NCI-H460 (cell line): ENCODE results near the gene MESP1. TPM values are rescaled to one million over a fixed set of nuclear protein-coding genes. Genes with fewer than 3 reads are reported as not detected.

Experiments
- DNase-seq: peaks from one replicate; pipeline ENCODE4 v3.0.0-alpha.2; 2016; ENCODE audit warnings: low read depth; ENCODE audit errors: extremely low read depth
- small RNA-seq, 2 experiments: library from RNA; depleted of rRNA; stranded (forward); fragments of <200 nt; gene quantifications; one replicate each; pipeline ENCODE3, GENCODE V24; 2014
- total RNA-seq: library from RNA; depleted of rRNA; stranded (reverse); fragments of >200 nt; shearing (Covaris generic); gene quantifications from 2 replicates; pipeline ENCODE4 v1.2.3, GENCODE V29; 2014; rRNA removed

The MESP1 gene
- total RNA-seq, 1 experiment from 2014 or later: 3.1 TPM

DNA sequence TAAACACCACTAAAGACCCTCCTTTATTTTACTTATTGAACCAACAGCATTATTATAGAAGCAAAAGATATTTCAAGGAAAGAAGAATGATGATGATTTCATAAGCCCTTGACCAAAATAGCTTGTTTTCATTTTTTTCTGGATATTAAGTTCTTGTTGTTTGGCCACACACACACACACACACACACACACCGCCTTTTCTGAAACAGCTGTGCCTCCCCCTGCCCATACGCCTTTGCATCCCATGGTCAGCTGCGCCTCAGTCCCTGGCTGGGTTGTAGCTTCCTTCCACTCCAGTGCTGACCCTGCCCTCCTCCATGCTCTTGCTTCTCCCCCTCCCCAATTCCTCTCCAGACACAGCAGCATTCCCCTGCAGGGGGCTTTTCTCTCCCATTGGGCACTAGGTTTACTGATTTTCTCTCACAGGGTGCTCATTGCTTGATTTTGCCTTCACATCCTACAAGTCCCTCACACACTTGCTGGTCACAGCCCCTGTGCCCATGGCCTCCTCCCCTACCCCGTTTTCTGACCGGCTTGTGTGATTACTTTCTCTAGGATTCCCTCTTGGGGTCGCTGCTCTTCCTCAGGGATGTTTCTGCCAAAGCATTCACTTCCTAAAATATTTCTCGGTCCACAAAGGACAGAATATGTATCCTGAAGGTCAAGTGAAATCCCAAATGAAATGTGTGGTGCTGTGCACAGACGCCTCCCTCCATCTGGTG lies 18.4 kb downstream of the MESP1 start:
- DNase-seq: no peak

DNA sequence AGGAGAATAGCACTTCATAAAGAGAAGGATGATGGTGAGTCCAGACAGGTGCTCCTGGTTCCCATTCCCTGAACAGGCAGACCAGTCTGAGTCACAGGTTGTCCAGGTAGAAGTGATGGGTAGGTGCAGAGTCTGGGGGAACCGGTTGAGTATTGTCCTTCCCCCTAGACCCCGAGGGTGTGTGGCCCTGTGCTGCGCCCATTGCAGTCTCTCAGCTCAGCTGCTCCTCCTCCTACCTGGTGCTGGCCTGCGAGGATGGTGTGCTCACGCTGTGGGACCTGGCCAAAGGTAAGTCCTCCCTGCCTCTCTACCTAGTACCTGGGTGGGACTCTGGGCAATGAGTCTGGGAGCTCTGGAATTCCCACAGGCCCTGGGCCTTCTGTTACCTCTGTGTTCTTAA lies 19.8 kb downstream of the MESP1 start:
- no peak for DNase-seq

DNA sequence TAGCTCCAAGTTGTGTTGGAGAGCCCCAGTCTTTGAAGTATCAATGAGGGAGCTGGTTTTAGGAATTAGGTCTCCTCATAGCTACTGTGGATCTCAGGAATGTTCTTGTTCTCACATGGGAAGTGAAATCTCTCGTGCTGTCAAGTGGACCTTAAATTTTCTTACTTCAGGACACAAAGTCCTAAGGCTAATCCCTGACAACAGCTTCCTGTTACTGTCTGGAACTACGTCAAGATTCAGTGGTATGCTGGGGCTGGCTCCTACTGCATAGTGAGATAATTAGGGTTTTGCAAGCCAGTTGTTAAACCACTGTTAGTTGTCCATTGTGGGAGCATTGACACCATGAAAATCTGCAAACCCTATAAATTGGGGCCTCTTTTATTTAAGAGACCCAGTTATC lies 22.8 kb downstream of the MESP1 start:
- DNase-seq: no peak

DNA sequence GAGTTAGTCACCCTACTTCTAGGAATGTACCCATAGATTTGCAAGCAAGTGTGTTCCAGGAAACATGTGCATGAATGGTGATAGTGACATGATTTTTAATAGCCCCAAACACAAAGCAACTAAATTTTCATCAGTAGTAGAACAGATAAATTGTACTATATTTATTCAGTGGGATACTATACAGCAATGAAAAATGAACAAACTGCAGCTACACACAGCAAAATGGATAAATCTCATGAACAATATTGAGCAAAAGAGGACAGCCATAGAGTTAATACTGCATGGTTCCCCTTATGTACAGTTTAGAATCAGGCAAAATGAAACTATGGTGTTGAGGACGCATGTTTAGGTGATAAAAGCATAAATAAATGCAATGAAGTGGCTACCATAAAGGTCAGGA lies 26.0 kb downstream of the MESP1 start:
- no peak for DNase-seq

DNA sequence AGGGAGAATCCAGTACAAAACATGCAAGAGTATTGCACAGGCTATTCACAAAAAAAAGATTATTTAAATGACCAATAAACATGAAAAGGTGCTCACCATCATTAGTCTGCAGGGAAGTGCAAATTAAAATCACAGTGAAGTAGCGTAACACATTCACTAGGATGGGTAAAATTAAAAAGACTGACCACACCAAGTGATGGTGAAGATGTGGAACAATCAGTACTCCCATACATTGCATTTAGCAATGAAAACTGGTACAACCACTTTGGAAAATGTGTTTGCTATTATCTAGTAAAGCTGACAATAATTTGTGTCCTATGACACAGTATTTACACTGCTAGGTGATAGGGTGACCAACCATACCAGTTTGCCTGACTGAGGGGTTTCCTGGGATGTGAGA lies 26.4 kb downstream of the MESP1 start:
- DNase-seq: no peak

DNA sequence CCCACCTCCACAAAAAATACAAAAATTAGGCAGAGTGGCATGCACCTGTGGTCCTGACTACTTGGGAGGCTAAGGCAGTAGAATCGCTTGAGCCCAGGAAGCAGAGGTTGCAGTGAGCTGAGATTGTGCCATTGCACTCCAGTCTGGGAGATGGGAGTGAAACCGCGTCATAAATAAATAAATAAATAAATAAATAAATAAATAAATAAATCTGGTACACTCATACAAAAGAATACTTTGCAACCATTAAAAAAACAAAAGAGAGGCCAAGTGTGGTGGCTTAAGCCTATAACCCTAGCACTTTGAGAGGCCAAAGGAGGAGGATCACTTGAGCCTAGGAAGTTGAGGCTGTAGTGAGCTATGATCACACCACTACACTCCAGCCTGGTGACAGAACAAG lies 28.0 kb downstream of the MESP1 start:
- DNase-seq: no peak

DNA sequence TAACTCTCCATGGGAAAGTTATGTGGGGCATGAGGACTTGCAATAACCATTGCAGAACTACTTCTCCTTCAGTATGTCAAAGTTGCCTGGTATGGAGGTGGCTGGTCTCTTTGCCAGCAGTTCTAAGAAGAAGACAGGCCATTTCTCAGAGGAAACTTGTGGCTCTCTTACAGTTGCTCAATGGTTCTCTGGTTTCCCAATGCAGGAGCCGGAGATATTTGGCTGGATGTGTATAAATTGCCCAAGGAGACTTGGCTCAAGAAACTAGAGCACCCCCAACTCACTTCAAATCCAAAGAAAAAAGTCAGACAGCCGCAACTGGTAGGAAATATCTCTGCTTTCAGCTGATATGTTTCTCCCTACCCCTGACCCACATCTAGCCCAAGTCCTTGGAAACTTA lies 36.3 kb downstream of the MESP1 start:
- DNase-seq: no peak

DNA sequence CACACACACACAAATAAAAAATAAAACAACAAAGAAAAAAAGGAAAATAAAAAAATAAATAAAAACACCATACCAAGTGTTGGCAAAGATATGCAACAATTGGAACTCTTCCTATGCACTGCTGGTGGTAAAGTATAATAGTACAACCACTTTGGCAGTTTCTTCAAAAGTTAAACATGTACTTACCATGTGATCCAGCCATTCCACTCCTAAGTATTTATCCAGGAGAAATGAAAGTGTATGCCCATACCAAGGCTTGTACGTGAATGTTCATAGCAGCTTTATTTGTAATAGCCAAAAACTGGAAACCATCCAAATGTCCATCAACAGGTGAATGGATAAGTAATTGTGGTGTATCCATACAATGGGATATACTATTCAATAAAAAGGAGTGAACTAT lies 43.5 kb downstream of the MESP1 start:
- no peak for DNase-seq

DNA sequence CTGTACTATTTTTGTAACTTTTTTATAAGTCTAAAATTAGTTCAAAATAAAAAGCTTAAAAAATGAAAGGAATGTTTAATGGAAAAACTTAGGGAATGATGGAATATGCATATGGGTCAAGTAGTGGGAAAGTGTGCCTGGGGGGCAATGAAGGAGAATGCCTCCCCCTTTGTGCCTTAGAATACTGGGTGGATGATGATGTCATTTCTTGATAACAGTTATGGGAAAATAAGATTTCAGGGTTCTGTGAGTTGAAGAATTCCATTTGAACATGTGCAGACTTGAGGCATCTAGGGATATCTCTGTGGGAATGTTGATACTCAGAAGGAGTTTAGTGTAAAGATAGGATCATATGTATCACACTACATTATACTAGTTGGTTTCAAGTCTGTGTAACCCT lies 46.6 kb downstream of the MESP1 start:
- DNase-seq: no peak

Small RNA genes lying within 50 kb of the gene (small RNA-seq; reads per million reads assigned to genes)
- gene RNU6-132P: 0 reads per million in 2 experiments

Other genes with a start within 250 kb of the MESP1 start
- 5.2 and 5.9 TPM in 2 replicates for gene TICRR, start 175.8 kb downstream of the MESP1 start, total RNA-seq
- gene KIF7, start 95.8 kb downstream of the MESP1 start, total RNA-seq: 1.9 and 2.6 TPM in 2 replicates
- 0.40 and 0.52 TPM in 2 replicates for gene PLIN1, start 71.9 kb downstream of the MESP1 start, total RNA-seq
- gene PEX11A, start 60.5 kb downstream of the MESP1 start, total RNA-seq: 8.0 and 8.4 TPM in 2 replicates
- 0.17 and 0.30 TPM in 2 replicates for gene WDR93, start 60.4 kb downstream of the MESP1 start, total RNA-seq
- not detected in 2 replicates for gene MESP2, start 25.1 kb upstream of the MESP1 start, total RNA-seq
- 0.45 TPM in 1 of 2 replicates, not detected in the other for gene ANPEP, start 63.6 kb upstream of the MESP1 start, total RNA-seq
- 47.9 and 53.0 TPM in 2 replicates for gene AP3S2, start 142.7 kb upstream of the MESP1 start, total RNA-seq
- 4.1 and 5.2 TPM in 2 replicates for gene ARPIN, start 161.7 kb upstream of the MESP1 start, total RNA-seq